NCI-H1436 (cell line): ENCODE results near the gene BMP7.
"Not testable (repeated sequence)": the region's sequence is repeated elsewhere in the genome, so short reads cannot be mapped to it uniquely, and the experiment has no call there.

Source experiments
- DNase-seq: peaks from one replicate; lab custom pipeline; 2025; lab: John Stamatoyannopoulos, UW

BMP7 gene

GRCh38 chr20:57265336-57265996 is 975 bp downstream of the BMP7 start:
- no peak for DNase-seq

- DNase-seq: not testable (repeated sequence)
These were observed 1.5 kb downstream of the BMP7 start for GRCh38 chr20:57264908-57265335.

- DNase-seq: no peak
These were observed 2.3 kb downstream of the BMP7 start for GRCh38 chr20:57263801-57264792.

GRCh38 chr20:57262784-57263609 is 3.4 kb downstream of the BMP7 start:
- no peak for DNase-seq

GRCh38 chr20:57262301-57262700 is 4.1 kb downstream of the BMP7 start:
- DNase-seq: no peak

DNA sequence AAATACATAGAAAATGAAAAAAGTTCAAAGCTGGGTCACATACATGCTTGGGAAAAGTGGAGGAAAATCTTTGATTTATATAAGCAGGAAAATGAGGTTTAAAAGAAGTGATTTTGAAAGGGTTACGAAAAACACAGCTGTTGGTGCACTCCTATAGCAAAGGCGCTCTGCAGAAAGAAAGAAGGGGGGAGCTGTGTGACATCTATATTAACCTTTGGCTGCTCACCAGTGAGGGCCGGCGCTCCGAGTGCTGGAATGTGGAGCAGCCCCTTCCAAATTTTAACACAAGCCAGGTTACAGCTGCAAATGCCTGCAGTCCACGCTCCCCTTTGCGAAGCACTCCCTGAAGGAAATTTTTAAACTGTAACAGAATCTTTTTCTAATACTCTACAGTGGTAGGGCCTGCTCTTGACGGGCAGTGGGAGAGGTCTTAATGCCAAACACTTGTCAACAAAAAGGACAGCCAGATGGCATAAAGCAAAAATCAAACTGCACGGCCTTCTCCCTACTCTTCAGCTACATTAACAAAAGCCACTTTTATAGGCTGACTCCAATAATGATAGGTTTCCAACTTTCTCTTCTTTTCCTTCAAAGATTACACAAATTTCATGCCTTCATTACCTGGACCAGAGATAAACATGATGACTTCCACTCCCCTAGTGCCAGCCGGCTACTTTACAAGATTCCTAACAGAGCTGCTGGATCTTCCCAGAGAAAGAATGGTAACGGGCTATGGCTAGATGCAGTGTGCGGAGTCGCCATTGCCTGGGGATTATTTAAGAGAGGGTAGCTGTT is 4.8 kb downstream of the BMP7 start:
- DNase-seq: no peak

- no peak for DNase-seq
These were observed 5.5 kb downstream of the BMP7 start for GRCh38 chr20:57260934-57261333.

DNA sequence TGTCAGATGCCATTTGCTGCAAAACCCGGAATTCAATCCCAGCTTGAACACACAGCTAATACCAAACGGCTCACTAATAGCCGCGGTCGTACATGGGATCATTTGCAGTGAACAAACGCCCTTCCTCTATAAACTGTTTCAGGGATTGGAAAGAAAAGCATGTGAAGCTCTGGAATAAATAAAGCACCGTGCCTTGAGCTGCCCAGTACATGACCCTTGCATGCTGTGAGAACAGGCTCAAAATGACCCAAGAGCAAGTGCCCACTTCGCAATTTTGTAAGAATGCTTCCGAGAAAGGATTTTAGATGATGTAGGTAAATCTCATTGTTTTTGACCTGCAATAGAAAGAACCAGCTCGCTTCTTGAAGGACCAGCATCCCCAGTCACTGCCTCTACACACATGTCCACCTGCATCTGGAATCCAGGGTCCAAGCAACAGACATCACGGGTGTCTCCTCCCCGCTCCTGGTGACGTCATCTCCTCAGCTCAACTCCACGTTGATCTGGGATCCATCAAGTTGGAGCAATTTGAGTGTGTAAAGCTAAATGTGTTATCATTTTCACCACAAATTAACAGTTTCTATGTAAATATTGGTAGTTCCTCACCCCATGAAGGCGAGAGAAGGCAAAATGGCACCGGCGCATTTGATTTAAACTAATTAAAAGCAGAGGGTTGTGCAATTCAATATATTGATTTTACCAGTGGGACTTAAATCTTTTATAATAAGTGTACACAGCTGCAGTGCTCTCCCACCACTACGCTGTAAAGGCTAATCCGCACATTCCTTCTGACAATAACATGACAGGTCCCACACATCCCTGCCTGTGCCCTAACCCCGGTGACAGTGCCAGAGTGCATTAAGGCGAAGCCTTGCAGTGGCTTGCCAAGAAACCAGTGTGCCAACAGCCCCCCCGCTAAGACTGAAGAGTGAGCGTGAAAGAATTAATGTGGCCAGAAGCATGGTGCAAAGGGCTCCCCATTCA is 6.2 kb downstream of the BMP7 start:
- DNase-seq: no peak

DNA sequence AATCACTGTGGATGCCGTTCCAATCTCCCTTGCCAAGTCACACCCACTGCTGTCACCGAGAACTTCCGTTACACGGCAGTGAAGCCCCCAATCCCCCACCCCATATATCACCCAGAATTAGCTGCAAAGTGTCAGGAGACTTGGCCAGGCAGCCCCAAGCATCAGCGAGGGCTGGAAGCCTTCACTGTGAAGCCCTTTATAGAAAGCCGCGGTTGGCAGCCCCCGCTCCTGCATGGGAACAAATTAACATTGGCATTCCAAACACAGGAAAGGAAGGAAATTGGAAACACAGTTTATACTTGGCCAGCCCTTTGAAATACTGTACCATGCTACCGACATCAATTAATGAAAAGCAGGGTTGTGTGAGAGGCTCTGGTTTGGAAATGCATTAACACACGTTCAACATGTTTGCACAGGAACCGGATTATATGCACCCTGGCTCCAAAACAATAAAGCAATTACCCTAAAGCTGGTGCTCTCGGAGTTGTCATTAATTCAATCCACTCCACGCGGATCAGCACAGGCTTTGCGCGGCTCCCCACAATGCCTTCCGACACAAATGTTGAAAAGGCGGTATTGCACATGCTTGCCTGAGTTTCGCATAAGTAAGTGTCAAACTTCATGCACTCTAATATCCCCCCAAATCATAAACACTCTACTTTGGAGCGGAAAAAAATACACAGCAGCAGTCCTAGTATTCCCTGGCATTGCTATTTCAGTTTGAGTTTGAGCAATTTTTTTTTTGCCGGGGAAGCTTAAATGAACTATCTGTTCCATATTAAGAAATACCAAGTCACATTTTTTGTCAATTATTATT is 7.1 kb downstream of the BMP7 start:
- DNase-seq: no peak

GRCh38 chr20:57257701-57258453 is 8.6 kb downstream of the BMP7 start:
- no peak for DNase-seq

GRCh38 chr20:57256908-57257307 is 9.5 kb downstream of the BMP7 start:
- DNase-seq: no peak

DNA sequence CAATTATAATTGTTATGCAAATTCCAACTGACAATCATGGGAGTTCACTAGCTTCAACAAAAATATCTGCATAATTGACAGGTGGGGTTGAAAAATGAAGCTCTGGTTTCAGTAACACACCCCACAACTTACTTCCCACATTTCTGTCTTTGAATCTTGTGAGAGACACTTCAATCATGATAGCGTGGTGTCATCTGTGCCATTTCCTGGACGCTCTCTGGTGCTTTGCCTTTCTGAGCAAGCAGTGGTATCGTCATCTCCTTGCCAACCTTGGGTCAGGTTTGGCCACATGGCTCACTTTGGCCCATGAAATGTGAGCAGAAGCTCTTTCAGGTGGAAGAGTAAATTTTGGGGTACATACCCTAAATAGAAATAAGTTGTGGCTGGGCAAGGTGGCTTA is 10.2 kb downstream of the BMP7 start:
- no peak for DNase-seq

GRCh38 chr20:57255183-57255582 is 11.3 kb downstream of the BMP7 start:
- no peak for DNase-seq

- no peak for DNase-seq
These were observed 13.8 kb downstream of the BMP7 start for GRCh38 chr20:57252559-57253162.

DNA sequence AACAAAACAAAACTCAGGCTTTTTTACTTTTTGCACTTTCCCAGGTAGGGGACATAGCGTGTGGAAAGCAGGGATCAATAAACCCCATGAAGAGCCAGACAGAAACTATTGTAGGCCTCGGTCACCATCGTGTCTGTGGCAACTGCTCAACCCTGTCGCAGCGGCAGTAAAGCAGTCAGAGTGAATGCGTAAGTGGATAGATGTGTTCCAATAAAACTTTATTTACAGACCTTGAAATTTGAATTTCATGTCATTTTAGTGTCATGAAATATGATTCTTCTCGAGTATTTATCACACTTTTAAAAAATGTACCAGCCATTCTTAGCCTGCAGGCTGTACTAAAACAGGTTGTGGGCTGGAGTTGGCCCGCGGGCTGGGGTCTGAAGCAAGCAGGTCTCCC is 14.5 kb downstream of the BMP7 start:
- no peak for DNase-seq

DNA sequence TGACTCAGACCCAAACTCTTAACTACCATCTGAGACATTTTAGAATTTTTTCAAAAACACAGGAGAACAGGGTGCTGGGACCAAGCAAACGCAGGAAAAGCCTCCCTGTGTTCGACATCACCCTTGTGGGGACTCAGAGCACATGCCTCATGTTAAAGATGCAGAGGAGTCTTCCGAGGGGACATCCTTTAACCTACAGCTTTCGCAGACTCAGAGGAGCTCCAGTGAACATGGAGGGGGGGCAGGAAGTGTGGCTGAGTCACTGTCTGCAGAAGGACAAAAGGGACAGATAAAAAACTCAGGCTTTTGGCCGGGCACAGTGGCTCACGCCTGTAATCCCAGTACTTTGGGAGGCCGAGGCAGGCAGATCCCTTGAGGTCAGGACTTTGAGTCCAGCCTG is 15.1 kb downstream of the BMP7 start:
- no peak for DNase-seq

DNA sequence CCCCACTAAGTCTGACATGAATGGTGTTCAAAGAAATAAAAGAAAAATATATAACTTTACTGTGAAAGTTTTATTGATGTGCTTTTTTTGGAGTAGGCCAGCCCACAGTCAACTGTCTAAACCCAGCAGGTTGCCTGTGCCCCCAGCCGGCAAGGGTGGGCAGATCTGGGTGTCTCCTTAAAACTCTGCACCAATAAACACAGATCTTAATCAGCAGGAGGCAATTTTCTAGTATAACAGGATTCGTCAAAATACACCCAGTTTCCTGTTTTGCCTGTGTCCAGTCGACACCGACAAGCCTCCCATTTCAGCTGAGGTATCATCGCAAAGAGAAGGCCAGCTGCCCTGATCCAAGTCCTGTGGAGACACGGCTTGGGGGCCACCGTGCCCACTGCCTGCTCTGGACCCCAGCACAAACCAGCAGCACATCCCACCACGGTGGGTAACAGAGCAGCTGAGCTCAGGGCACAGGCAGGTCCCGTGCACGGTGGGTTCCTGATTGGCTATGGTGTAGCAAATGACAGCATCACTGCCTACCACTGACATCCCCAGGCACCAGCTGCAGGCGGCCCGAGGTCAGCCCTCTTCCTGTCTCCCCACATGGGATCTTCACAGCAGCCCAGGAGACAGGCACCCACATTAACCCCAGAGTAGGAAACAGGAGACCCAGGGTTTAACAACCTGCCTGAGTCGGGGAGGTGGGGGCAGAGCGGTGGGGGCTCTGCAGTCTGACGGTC is 15.7 kb downstream of the BMP7 start:
- DNase-seq: no peak

- no peak for DNase-seq
These were observed 16.7 kb downstream of the BMP7 start for GRCh38 chr20:57249772-57250171.
